SK-N-MC (cell line): ENCODE data around the gene PARD6B.

Experiments
- EZH2 ChIP-seq: fragments of 200-600 bp; sonication (generic); IDR thresholded peaks from one replicate; pipeline ENCODE4 v1.6.1; 2017; ENCODE audit warnings: antibody characterized with exemption
- FOXP2 ChIP-seq: optimal IDR thresholded peaks from 2 replicates; pipeline ENCODE3; 2011; ENCODE audit warnings: mild to moderate bottlenecking, moderate library complexity; ENCODE audit not compliant: insufficient read depth; ENCODE audit errors: extremely low read length, control extremely low read depth
- POLR2AphosphoS5 ChIP-seq: IDR thresholded peaks from 2 replicates; pipeline ENCODE4 v1.6.1; 2012; ENCODE audit warnings: mild to moderate bottlenecking, low read depth, low read length, borderline replicate concordance

- TF ChIP-seq EZH2 (no peak), POLR2AphosphoS5 (no peak), FOXP2 (no peak)
Measured at GRCh38 chr20:50717974-50718761, 13.2 kb upstream of the PARD6B start.
